NOMO-1 treated with dmso at 0.1 percent for 144 hours (cell line): ENCODE results near the gene SHROOM3.

ENCODE experiments used
- DNase-seq: peaks from one replicate; lab custom pipeline; 2025; ENCODE audit not compliant: unreplicated experiment; lab: John Stamatoyannopoulos, UW

SHROOM3 gene

DNA sequence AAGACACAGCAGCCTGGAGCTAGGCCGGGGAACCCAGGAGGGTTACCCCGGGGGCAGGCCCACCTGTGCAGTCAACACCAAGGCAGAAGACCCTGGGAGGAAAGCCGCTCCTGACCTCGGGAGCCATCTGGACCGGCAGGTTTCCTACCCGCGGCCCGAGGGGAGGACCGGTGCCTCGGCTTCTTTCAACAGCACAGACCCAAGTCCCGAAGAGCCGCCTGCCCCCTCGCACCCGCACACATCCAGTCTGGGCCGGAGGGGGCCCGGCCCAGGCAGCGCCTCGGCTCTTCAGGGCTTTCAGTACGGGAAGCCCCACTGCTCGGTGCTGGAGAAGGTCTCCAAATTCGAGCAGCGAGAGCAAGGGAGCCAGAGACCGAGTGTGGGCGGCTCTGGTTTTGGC, 305.2 kb downstream of the SHROOM3 start:
- DNase-seq: no peak

DNA sequence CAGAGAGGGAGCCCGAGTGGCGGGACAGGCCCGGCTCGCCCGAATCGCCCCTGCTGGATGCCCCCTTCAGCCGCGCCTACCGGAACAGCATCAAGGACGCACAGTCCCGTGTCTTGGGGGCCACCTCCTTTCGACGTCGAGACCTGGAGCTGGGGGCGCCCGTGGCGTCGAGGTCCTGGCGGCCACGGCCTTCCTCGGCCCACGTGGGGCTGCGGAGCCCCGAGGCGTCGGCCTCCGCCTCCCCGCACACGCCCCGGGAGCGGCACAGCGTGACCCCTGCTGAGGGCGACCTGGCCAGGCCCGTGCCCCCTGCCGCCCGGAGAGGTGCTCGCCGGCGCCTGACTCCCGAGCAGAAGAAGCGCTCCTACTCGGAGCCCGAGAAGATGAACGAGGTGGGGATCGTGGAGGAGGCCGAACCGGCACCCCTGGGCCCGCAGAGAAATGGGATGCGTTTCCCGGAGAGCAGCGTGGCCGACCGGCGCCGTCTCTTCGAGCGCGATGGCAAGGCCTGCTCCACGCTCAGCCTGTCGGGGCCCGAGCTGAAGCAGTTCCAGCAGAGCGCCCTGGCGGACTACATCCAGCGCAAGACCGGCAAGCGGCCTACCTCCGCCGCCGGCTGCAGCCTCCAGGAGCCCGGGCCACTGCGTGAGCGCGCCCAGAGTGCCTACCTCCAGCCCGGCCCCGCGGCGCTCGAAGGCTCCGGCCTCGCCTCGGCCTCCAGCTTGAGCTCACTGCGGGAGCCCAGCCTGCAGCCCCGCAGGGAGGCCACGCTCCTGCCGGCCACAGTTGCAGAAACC, 306.0 kb downstream of the SHROOM3 start:
- DNase-seq: no peak

DNA sequence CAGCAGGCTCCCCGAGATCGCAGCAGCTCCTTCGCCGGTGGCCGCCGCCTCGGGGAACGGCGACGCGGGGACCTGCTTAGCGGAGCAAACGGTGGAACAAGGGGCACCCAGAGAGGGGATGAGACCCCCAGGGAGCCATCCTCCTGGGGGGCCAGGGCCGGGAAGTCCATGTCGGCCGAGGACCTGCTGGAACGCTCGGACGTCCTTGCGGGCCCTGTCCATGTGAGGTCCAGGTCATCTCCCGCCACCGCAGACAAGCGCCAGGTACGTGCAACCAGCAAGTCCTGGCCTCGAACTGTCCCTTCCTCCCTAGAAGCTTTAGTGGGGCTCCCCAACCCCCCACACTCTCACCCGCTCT, 306.6 kb downstream of the SHROOM3 start:
- DNase-seq: no peak

DNA sequence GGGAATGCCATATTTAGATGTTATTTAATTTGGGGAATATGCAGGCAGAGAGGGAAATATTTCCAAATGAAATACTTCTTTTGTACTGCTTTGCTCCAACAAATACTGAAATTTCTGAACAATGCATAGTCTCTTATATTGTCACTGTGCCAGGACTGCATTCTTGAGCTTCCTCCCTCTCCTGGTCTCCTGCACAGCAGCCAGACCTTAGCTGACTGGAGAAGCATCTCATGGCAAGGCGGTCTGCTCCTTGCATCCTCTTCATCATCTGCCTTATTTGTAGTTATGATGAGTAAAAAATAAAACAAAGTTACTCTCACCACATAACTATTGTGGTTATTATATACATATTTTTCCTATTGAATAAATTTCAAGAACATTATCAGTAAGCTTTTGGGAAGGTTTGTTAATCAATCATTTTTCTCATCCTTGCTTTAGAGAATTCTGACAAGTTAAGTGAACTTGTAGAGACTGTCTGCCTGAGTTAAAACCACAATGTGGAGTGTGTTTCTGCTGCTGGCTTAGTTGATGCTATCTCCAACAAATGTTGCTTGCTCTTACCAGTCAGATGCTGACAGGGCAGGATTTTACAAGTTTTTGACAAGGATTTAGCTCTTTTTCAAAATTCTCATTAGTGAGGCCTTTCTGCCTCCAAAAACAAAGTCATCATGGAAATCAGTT, 309.4 kb downstream of the SHROOM3 start:
- DNase-seq: no peak

DNA sequence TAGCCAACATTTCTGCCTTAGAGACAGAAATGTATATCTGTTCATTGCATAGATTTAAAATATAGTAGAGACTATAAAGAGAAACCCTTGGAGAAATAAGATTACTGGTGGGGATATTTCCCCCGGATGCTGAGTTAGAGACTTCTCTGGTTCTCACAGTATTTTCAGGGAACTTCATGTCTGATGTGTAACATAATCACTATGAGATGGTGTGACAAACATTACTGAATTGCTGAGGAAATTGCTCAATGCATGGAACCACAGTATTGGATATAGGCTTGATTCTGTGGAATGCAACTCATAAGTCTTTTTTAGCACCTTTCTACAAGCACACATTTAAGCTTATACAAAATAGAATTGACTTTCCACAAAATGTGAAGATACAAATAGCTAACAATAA, 310.2 kb downstream of the SHROOM3 start:
- no peak for DNase-seq

DNA sequence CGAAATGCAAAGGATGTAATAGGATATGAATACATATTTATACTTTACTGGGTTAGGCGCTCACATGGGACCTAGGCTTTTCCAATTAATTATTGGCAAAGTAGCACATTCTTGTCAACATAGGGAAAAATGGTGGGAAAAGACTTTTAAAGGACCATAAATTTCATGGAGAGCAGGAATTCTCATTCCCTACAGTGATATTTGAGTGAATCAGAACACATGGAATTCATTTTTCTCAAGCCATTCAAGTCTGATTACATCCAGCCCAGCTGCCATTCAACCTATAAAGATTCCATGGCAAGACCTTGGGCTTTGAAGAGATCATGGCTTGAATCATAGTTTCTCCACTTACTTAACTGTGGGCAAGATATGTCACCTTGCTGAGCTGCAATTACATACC, 312.5 kb downstream of the SHROOM3 start:
- no peak for DNase-seq

DNA sequence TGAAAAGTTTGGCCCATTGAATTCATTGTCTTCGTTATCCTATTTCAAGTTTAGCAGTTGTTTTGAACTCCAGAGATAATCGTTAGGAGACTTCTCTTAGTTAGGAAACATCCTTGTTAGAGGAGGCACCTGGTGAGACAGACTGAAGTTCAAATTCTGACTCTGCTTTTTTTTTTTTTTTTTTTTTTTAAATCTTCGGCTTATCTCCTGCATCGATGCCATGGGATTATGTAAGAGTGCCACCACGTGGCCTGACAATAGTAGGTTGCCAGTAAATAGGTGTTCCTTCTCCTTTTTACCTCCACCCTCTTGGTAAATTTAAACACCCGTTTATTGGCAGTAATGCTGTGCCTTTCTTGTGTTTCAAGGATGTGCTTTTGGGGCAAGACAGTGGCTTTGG, 313.6 kb downstream of the SHROOM3 start:
- no peak for DNase-seq

DNA sequence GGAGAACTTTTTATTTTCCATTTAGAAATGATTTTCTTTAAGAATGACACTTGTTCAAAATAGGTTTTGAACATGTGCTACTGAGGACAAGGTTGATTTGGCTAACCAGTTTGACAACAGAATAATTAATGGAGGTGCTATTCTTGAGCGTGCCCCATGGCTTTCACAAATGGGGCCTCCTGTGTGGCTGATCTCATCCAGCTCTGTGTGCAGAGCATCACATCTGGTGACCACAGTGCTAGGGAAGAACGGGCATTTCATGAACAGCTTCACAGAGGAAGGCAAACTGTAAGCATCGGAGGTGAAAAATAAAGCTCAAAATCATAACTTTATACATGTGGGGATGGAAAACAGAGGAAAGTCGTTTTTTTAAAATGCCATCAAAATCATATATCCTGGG, 314.3 kb downstream of the SHROOM3 start:
- DNase-seq: no peak

DNA sequence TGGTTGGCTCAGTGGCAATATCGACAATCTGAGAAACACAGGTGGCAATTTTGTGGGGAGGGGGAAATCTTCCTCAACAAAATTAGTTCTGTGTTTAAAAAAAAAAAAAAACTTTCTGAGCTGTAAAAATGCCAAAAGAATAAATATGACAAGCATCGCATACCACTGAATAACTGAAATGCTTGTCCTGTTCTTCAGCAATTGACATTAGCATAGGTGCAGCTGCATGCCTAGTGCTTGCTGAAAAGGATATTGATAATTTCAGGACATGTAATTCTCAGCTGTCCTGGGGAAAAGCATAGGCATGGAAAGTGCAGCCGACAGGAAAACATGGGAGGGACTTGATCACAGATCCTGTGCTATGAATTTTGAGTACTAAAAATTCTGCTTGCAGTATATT, 315.7 kb downstream of the SHROOM3 start:
- no peak for DNase-seq

DNA sequence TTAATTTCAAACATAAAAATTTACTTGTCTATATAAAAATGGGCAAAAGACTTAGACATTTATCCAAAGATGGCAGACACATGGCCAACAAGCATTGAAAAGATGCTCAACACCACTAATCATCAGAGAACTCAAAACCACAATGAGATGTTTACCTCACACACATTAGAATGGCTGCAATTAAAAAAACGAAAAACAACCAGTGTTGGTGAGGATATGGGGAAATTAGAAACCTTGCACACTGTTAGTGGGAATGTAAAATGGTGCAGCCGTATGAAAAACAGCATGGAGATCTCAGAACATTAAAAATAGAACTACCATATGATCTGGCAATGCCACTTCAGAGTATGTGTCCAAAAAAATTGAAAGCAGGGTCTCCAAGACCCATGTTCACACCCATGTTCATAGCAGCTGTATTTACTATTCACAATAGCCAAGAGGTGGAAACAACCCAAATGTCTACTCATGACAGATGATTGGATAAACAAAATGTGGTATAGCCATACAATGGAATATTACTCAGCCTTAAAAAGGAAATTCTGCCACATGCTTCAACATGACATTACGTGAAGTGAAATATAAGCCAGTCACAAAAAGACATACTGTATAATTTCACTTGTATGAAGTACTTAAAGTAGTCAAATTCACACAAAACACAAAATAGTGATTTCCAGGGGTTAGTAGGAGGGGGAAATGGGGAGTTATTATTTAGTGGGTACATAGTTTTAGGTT, 316.7 kb downstream of the SHROOM3 start:
- no peak for DNase-seq

DNA sequence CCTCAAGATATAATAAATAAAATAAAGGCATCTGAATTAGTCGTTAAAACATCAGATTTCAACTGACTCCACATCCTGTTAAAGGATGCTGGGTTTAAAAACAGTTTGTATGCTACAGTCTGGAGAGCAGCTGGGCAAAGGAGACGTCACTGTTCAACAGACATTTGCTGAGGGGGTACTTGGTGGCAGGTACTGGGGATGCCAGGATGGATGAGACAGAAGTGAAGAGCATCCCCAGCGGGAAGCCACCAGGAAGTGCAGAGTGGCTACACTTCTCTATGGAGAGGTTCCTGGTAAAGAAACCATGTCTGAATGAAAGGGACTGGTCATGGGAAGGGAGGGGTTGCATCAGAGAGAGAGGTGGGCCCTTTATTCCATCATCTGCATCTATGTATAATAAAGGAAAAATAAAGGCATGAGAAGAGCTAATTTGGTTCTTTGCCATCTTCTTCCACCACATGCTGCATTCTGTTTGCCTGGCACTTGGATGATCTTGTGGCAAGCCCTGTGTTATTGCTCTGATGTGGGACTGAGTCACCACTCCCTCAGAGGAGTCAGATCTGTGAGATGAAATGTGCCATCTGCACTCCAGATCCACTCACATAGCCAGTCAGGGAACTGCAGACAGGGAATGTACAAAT, 318.0 kb downstream of the SHROOM3 start:
- DNase-seq: no peak

DNA sequence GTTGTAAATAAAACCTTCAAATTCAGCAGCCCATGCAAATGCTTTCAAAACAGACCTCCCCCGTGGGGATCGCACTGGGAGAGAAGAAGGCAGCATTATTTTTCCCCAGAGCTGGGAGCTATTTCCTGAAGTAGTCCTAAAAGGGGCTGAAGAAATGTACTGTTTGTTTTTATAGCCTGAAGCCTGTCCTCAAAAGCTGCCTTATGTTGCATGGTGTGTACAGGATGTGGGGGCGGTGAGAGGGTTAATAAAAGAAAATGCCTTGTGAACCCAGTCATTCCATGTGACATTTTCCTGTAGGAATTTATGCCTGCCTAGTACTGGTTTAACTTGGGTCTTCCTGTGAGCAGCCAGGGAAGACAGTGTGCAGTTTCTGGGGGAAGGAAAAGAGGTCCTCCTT, 318.8 kb downstream of the SHROOM3 start:
- no peak for DNase-seq

DNA sequence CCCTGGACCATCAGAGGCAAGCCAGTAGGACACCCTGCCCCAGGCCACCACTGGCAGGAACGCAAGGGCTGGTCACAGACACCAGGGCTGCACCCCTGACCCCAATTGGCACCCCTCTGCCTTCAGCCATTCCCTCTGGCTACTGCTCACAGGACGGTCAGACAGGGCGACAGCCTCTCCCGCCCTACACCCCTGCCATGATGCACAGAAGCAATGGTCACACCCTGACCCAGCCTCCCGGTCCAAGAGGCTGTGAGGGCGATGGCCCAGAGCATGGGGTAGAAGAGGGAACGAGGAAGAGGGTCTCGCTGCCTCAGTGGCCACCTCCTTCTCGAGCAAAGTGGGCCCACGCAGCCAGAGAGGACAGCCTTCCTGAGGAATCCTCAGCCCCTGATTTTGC, 319.4 kb downstream of the SHROOM3 start:
- DNase-seq: no peak

DNA sequence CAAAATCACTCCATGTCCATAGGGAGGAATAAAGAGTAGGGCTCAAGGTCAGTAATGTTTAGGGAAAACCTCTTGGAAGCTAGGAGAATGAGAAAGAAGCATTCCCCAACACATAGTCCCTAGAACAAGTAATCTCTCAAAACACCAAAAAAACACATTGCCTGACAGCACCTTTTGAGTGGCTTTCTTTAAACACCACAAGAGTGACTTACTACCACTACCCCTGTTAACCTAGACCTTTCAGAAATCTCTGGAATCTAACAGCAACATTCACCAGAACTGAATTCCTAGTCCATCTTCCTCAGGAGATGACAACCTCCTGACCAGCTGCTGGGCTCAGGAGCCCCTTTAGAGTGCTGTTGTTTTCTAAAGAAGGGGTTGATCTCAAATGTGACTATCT, 320.7 kb downstream of the SHROOM3 start:
- DNase-seq: no peak

DNA sequence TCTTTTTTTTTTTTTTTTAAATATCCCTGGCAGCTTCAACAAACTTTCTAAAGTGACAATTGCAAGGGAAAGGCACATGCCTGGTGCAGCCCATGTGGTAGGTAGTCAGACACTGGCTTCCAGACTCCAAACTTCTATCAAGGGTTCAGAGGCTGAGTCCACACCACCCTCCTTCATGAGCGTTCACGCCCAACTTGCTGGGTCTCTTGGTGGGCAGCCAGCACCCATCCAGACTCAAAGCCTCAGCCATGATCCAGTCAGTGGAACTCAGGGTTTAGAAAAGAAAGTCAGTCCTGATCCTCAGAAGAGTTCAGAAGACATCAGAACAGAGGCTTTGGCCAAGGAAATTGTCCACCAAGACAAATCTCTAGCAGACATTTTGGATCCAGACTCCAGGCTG, 321.4 kb downstream of the SHROOM3 start:
- no peak for DNase-seq

DNA sequence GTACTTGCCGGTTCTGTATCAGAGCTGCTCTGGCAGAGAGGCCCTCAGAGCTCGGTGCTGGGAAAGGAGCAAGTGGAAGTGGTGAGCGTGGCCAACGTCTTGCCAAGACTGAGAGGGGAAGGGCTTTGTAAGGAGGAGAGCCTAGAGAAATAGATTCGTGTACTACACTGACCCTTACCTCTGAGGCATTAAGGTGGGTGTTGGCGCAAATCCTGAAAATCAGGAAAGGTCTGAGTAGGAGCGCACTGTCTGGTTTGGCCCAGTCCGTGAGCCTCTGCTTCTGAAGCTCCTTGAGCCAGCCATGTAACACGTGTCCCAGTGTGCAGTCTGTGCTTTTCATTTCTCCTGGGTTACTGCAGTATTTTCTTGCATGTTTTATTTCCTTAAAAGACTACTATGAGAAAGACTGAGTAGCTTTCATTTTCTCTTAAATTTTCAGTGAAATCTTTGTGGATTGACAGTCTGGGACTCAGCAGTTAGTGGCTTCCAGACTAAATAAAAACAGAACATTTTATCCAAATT, 322.4 kb downstream of the SHROOM3 start:
- DNase-seq: no peak

DNA sequence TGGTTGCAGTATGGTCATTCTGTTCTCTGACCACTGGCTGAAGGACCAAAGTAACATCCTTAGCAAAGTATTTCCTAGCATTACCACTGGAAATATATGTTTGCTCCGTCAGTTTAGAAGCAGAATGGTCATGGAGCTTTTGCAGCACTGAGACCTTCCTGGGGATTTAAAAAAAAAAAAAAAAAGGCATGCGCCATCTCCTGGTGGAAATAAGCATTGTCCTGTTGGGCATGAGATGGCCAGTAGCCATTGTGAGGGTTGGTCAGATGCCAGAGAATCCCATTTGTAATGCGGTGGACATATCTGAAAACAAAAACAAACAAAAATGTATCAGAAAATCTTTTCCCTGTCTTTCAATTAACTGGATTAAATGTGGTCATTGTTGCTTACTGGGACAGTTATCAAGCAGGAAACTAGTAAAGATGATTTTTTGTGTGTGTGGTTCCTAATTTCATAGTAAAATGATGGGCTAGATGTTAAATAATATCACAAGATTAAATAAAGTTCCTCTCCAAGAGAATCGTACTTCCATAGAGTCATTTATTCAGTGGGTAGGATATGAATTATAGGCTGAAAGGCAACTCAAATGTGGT, 323.4 kb downstream of the SHROOM3 start:
- no peak for DNase-seq

DNA sequence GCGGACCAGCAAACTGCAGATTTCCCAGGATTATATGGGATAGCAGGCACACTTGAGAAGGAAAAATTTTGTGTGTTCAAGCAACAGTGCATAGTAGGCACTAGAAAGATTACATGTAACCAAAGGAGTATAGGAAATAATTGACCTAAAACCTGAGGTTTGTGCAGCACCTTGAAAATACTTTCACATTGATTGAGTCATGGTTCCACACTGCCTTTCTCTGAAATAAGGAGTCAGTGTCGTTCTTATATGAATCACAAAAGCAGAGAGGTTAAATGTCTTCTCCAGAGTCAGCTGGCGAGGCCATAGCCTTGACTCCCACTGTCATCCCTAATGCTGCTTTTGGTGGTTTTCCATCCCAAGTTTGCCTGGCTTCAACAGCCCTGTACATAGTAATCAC, 324.0 kb downstream of the SHROOM3 start:
- DNase-seq: no peak

DNA sequence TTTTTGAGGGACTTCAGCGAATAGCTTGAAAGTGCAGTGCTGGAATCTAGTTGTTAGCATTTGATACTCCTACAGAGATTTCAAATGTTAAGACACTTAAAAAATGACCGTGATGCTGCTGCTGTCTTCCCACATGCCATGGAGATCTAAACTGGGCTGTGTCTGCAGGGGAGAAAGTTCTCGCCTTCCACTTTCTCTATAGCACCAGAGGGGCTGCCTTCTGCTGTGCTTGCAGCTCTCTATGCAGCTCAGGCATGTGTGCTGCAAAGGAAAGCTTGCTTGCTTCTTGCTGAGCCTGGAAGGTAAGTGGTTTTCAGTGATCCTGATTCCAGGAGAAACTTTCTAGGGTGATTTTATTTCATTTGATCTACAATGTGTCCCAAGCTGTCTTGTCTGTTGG, 325.2 kb downstream of the SHROOM3 start:
- DNase-seq: no peak

DNA sequence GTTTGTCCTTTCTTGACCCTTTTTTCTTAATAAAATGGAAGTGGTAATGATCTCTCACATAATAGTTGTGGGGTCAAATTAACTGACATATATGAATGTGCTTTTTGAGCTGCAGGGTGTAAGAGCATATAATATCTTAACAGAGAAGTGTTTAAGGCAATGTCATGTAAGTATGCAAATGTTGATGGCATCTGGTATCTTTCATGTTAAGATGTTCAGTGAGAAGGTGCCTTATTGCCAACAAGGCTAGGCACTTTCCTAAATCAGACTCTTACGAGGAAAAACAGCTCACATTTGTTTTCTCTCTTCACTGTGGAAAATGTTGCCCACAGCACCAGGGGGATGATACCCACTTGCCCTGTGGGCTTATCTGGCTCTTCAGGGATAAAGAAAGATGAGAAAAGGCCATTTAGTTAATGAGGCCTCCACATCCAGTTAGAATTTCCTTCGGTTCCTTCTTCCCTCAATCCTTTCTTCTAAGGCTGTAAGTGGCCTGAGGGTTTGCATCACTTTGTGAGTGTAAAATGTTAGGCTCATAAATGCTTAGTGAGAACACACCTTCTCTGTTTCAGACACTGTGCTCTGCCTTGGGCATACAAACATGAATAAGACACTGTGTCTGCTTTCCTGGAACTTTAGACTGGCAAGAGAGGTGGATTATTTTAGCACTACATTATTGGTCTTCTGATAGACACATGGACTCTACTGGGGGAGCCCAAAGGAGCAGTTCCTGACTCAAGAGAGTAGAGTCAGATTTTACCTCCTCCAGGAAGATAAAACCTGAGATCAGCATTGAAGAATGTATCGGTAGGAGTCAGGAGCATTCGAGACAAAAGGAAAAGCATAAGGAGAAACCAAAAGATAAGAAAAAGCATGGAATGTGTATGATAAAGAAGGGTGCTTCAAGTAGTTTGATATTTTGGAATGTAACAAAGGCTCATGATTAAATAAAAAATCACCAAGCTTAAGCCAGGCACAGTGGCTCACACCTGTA, 327.4 kb downstream of the SHROOM3 start:
- no peak for DNase-seq
